ENCODE data around the gene SEC61A2. TPM values are rescaled to one million over a fixed set of nuclear protein-coding genes. Genes with fewer than 3 reads are reported as not detected.

Gene SEC61A2
- total and polyA plus RNA-seq, 2 experiments from 2014 or later = 8.7 to 17.6 TPM

DNA sequence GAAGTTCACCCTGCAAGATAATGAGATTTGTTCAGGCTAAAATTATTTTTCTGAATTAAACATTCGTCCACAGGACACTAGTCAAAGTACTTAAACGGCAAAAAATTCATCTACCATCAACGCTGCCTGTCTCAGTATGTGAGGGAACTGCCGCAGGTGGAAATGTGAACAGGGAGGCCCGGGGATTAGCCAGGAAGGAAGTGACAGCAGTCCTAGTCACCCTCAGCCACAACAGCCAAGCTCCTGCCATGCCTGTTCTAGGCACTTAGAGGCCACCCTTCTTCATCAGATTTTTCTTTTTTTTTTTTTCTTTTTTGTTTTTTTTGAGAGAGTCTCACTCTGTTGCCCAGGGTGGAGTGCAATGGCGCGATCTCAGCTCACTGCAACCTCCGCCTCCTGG, 56.8 kb downstream of the SEC61A2 start:
- no peak overlapping the region for H3K27ac ChIP-seq (ENCODE audit: low read depth)
- H3K36me3 Mint-ChIP-seq (ENCODE audit: low read depth) = peaks cover 36% of the 10 kb centered on the region

More for the DNA sequence above, 56.8 kb downstream of the SEC61A2 start:
- no peaks in the 10 kb centered on the region for H3K27me3 ChIP-seq (ENCODE audit: insufficient read depth)
- no peak overlapping the region for H3K4me3 ChIP-seq
- peaks cover 1% of the 10 kb centered on the region for H3K4me1 ChIP-seq (ENCODE audit: insufficient read depth)
- no peak for DNase-seq (ENCODE audit: low spot score)
- Mint-ChIP-seq H3K9me3 (0 out of 3 replicates have a peak, but pooled peaks cover 3% of the 10 kb centered on the region), H3K4me1 (peaks cover 14% of the 10 kb centered on the region), H3K4me3 (no peak overlapping the region), H3K27ac (no peak overlapping the region), H3K27me3 (ENCODE audit: insufficient read depth, low read depth, poor library complexity) (peaks cover 3% of the 10 kb centered on the region)
- H4K20me1 ChIP-seq (replicated peaks; ENCODE audit: insufficient read depth) = peaks cover 17% of the 10 kb centered on the region
- no peak overlapping the region for H3K4me2 ChIP-seq
- H3F3A ChIP-seq (replicated peaks; ENCODE audit: low read depth) = no peaks in the 10 kb centered on the region
- TF ChIP-seq STAT1 (IDR thresholded peaks at IDR 0.05; ENCODE audit: unreplicated experiment) (no peak), CREB1 (CRISPR knock-in tag; IDR thresholded peaks at IDR 0.05; ENCODE audit: low read depth) (no peak), EZH2 (IDR thresholded peaks at IDR 0.05; ENCODE audit: low read depth, unreplicated experiment) (no peak), POLR2AphosphoS5 (IDR thresholded peaks at IDR 0.05; ENCODE audit: low read depth) (no peak), EZH2phosphoT487 (IDR thresholded peaks at IDR 0.05; ENCODE audit: unreplicated experiment) (no peak), ZNF114 (CRISPR knock-in tag; IDR thresholded peaks at IDR 0.05) (no peak), ZNF462 (CRISPR knock-in tag; IDR thresholded peaks at IDR 0.05) (no peak), NANOG (IDR thresholded peaks at IDR 0.05; ENCODE audit: borderline replicate concordance) (no peak), JUNB (IDR thresholded peaks at IDR 0.05; ENCODE audit: unreplicated experiment) (no peak), ZNF331 (CRISPR knock-in tag; IDR thresholded peaks at IDR 0.05; ENCODE audit: low read depth) (no peak)
- TF ChIP-seq, protein P1, sequence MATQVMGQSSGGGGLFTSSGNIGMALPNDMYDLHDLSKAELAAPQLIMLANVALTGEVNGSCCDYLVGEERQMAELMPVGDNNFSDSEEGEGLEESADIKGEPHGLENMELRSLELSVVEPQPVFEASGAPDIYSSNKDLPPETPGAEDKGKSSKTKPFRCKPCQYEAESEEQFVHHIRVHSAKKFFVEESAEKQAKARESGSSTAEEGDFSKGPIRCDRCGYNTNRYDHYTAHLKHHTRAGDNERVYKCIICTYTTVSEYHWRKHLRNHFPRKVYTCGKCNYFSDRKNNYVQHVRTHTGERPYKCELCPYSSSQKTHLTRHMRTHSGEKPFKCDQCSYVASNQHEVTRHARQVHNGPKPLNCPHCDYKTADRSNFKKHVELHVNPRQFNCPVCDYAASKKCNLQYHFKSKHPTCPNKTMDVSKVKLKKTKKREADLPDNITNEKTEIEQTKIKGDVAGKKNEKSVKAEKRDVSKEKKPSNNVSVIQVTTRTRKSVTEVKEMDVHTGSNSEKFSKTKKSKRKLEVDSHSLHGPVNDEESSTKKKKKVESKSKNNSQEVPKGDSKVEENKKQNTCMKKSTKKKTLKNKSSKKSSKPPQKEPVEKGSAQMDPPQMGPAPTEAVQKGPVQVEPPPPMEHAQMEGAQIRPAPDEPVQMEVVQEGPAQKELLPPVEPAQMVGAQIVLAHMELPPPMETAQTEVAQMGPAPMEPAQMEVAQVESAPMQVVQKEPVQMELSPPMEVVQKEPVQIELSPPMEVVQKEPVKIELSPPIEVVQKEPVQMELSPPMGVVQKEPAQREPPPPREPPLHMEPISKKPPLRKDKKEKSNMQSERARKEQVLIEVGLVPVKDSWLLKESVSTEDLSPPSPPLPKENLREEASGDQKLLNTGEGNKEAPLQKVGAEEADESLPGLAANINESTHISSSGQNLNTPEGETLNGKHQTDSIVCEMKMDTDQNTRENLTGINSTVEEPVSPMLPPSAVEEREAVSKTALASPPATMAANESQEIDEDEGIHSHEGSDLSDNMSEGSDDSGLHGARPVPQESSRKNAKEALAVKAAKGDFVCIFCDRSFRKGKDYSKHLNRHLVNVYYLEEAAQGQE (IDR thresholded peaks at IDR 0.05; ENCODE audit: unreplicated experiment) = no peak
- TF ChIP-seq, protein P2, sequence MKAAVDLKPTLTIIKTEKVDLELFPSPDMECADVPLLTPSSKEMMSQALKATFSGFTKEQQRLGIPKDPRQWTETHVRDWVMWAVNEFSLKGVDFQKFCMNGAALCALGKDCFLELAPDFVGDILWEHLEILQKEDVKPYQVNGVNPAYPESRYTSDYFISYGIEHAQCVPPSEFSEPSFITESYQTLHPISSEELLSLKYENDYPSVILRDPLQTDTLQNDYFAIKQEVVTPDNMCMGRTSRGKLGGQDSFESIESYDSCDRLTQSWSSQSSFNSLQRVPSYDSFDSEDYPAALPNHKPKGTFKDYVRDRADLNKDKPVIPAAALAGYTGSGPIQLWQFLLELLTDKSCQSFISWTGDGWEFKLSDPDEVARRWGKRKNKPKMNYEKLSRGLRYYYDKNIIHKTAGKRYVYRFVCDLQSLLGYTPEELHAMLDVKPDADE (IDR thresholded peaks at IDR 0.05) = no peak
- TF ChIP-seq, protein P3, sequence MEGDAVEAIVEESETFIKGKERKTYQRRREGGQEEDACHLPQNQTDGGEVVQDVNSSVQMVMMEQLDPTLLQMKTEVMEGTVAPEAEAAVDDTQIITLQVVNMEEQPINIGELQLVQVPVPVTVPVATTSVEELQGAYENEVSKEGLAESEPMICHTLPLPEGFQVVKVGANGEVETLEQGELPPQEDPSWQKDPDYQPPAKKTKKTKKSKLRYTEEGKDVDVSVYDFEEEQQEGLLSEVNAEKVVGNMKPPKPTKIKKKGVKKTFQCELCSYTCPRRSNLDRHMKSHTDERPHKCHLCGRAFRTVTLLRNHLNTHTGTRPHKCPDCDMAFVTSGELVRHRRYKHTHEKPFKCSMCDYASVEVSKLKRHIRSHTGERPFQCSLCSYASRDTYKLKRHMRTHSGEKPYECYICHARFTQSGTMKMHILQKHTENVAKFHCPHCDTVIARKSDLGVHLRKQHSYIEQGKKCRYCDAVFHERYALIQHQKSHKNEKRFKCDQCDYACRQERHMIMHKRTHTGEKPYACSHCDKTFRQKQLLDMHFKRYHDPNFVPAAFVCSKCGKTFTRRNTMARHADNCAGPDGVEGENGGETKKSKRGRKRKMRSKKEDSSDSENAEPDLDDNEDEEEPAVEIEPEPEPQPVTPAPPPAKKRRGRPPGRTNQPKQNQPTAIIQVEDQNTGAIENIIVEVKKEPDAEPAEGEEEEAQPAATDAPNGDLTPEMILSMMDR (conservative IDR thresholded peaks at IDR 0.05; ENCODE audit: low read depth in 2 of 2) = no peak
- no peak overlapping the region for H2AFZ ChIP-seq
- ATAC-seq = no peak
- peaks cover 13% of the 10 kb centered on the region; the same call in 1 of the 2 replicates for H3K36me3 ChIP-seq (ENCODE audit: insufficient read depth)
- no peaks in the 10 kb centered on the region for H3K9me2 ChIP-seq (ENCODE audit: insufficient read depth)
- peaks cover 51% of the 10 kb centered on the region for H3K79me2 ChIP-seq (replicated peaks; ENCODE audit: insufficient read depth)

Data from GM23338 (cell line).